ENCODE results near the gene SVBP.

The SVBP gene

DNA sequence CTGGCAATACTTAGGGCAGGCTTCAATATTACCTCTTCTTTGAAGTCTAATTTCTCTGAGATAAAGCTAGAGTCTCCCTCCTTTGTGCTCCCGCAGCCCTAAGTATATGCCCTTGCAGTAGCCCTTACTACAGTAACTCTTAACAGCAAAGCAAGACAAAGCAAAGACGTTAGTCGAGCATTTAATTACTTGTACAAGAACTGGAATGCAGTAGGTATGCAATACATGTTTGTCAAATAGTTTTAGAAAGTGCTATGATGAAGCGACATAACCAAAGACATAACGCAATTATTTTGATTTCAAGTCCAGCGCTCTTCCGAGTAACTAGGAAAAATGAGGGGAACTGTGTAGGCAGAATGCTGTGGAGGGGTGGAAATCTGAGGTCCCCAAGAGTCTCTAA is 51.9 kb downstream of the SVBP start:
- no peak for DNase-seq (ENCODE audit: low read depth, low spot score)

DNA sequence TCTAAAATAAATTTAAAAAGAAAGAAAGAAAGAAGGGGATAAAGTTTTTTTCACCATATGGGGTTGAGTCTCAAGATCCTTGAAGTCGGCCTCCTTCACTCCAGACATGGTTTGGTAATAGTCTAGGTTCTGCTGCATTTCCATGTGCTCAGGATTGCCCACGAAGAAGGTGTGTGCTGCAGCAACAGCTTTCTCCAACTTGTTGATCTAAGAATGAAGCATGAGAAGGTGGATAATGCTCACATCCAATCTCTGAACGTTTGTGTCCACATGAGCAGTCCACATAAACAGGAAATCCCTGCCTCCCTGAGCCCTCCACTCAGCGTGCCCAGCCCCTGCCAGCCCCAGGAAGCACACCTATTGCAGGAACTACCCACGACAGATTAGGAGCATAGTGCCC is 54.9 kb downstream of the SVBP start:
- no peak for DNase-seq (ENCODE audit: low read depth, low spot score)

DNA sequence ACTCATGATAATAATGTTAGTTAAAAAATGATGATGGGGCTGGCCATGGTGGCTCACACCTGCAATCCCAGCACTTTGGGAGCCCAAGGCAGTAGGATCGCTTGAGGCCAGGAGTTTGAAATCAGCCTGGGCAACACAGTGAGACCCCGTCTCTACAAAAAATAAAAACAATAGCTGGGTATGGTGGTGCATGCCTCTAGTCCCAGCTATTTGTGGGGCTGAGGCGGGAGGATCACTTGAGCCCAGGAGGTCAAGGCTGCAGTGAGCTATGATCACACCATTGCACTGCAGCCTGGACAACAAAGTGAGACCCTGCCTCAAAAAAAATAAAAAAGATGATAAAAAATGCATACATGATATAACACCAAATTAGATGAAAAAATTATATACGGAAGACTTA is 55.6 kb downstream of the SVBP start:
- DNase-seq (ENCODE audit: low read depth, low spot score) = no peak

DNA sequence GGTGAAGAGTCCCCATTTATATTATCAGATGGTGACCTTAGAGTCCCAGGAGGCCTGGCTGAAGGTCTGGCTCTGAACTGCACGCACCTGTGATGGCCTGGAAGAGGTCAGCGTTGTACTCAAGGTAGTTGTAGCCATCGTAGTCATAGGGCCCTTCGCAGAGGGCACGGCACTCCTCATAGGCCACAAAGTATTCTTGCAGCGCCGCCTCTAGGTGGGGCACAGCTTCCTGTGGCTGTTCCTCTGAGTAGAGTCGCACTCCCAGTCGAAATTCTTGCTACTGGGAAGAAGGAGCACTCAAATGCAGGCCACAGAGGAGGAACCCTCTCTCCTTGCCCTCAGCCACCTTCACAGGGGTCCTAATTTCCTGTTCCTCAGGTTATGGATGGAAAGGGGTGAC is 58.1 kb downstream of the SVBP start:
- DNase-seq (ENCODE audit: low read depth, low spot score) = no peak

DNA sequence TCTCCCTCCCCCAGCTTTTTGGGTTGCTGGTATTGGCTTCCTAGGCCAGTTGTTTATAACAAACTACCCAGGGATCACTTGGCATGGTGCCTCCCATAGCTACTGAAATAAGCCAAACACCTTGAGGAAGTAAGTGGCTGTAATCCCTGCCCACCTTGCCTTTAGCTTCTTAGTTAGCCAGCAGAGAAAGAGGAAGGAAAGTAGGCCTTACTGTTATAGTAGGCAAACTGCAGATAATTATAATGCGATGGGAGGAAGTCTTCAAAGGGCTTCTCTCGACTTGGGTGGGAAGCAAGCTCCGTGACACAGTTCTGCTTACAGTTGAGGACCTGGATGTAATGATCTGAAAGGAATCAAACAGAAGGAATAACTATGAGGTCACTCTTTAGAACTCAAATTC is 58.6 kb downstream of the SVBP start:
- DNase-seq (ENCODE audit: low read depth, low spot score) = no peak

DNA sequence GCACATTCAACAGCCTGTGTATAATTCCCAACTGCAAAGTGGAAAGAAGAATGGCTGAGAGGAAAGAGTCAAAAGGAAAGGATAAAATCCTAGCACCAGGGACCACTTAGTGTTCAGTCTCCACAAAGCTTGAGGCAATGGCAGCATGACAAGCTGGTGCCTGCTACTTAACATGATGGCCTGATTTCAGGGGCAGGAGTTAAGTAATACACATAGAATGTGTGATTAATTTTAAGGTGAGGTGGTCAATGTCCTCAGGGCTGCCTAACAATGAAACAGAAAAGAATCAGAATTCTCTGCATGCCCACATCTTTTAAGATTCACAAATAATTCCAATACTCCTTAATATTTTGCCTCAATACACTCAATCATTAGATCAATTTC is 59.3 kb downstream of the SVBP start:
- DNase-seq (ENCODE audit: low read depth, low spot score) = no peak
